ENCODE data around the gene PDCD2.

DNA sequence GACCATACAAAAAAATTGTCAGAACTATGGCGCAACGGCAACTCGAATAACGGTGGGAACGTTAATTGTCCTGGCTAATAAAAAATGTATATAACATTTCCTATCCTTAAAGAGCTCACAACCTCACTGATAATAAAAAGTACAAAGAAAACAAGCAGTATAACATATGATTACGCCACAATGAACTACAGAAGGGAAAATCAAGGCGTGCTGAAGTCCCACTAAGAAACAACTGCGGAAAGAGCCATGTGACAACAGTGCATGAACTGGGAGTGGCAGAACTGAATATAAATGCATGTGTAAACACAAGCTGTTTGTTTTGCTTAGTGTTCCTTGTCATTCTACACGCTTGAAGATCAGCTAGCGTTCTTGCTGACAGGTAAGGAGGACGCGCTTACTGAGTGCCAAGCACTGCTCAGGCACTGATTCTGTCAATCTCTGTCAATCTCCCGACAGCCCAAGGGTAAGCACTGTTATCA is 30.9 kb downstream of the PDCD2 start:
- TF ChIP-seq, protein P1, sequence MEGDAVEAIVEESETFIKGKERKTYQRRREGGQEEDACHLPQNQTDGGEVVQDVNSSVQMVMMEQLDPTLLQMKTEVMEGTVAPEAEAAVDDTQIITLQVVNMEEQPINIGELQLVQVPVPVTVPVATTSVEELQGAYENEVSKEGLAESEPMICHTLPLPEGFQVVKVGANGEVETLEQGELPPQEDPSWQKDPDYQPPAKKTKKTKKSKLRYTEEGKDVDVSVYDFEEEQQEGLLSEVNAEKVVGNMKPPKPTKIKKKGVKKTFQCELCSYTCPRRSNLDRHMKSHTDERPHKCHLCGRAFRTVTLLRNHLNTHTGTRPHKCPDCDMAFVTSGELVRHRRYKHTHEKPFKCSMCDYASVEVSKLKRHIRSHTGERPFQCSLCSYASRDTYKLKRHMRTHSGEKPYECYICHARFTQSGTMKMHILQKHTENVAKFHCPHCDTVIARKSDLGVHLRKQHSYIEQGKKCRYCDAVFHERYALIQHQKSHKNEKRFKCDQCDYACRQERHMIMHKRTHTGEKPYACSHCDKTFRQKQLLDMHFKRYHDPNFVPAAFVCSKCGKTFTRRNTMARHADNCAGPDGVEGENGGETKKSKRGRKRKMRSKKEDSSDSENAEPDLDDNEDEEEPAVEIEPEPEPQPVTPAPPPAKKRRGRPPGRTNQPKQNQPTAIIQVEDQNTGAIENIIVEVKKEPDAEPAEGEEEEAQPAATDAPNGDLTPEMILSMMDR (IDR thresholded peaks at IDR 0.05), result no peak
- TF ChIP-seq, protein P2, sequence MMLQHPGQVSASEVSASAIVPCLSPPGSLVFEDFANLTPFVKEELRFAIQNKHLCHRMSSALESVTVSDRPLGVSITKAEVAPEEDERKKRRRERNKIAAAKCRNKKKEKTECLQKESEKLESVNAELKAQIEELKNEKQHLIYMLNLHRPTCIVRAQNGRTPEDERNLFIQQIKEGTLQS (CRISPR knock-in tag; conservative IDR thresholded peaks at IDR 0.05), result no peak
- TF ChIP-seq TEAD1 (CRISPR knock-in tag; IDR thresholded peaks at IDR 0.05), result no peak
- TF ChIP-seq, protein P3, sequence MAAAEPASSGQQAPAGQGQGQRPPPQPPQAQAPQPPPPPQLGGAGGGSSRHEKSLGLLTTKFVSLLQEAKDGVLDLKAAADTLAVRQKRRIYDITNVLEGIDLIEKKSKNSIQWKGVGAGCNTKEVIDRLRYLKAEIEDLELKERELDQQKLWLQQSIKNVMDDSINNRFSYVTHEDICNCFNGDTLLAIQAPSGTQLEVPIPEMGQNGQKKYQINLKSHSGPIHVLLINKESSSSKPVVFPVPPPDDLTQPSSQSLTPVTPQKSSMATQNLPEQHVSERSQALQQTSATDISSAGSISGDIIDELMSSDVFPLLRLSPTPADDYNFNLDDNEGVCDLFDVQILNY (CRISPR knock-in tag; IDR thresholded peaks at IDR 0.05), result no peak
